HepG2 (cell line): ENCODE measurements around the gene ULK3. TPM values are rescaled to one million over a fixed set of nuclear protein-coding genes. Genes with fewer than 3 reads are reported as not detected.

Experiments used
- ATAC-seq: fragments of 200-7000 bp; cut with Tn5 transposase; 3 replicates; pipeline ENCODE4 v1.9.1; 2020; ENCODE audit warnings: mild to moderate bottlenecking, moderate library complexity
- BruUV-seq: library from RNA; stranded (reverse); fragments of 400-500 nt; replicated peaks from 2 replicates; lab custom pipeline; 2021; lab: Mats Ljungman, UMichigan
- CTCF ChIA-PET: fragments of 300-600 bp; formaldehyde crosslinking; extraction: SDS; loops from one replicate; lab custom pipeline; 2021; ENCODE audit warnings: low total read pairs, inconsistent platforms, low intra/inter-chr PET ratio; lab: Yijun Ruan, JAX
- POLR2A ChIA-PET: fragments of 350-600 bp; sonication (Branson Sonifier 250); formaldehyde crosslinking; loops from one replicate; lab custom pipeline; 2020; ENCODE audit warnings: antibody characterized with exemption, inconsistent platforms; lab: Yijun Ruan, JAX
- DNase-seq: peaks from one replicate; pipeline ENCODE4 v3.0.0-alpha.2; 2015; ENCODE audit warnings: low spot score
- FAIRE-seq: peaks from 3 replicates; lab custom pipeline; 2011; peaks lifted over from hg19 to GRCh38; lab: Jason Lieb, UNC
- H2AFZ ChIP-seq: one replicate; pipeline ENCODE4 v1.6.1; 2011; ENCODE audit warnings: low read length, inconsistent platforms
- H3K27ac ChIP-seq: fragments of 300-600 bp; 3 replicates; pipeline ENCODE4 v1.8.0; 2011; ENCODE audit warnings: mixed run types, mild to moderate bottlenecking, mixed read lengths, low read length, inconsistent platforms; ENCODE audit not compliant: insufficient read depth; ENCODE audit errors: extremely low read length
- H3K27me3 ChIP-seq, 2 experiments: fragments of 200-600 bp in 1 of 2; 2 replicates in 1 of 2; 3 replicates in 1 of 2; pipeline versions ENCODE4 v1.6.0 to v1.8.0; 2011; ENCODE audit warnings: low read length in 2 of 2, mild to moderate bottlenecking in 2 of 2, moderate library complexity in 2 of 2, inconsistent platforms in 1 of 2; ENCODE audit not compliant: insufficient read depth in 2 of 2, control insufficient read depth in 1 of 2
- H3K36me3 ChIP-seq, 2 experiments: fragments of 200-600 bp in 1 of 2; replicated peaks in 1 of 2; 2 replicates in 1 of 2; 3 replicates in 1 of 2; pipeline versions ENCODE4 v1.5.1 to v1.8.0; 2011; ENCODE audit warnings: low read length in 2 of 2, inconsistent platforms in 1 of 2; ENCODE audit not compliant: insufficient read depth in 2 of 2, control insufficient read depth in 1 of 2
- H3K4me1 ChIP-seq: 2 replicates; pipeline ENCODE4 v1.5.1; 2012; ENCODE audit warnings: low read length, inconsistent platforms; ENCODE audit not compliant: insufficient read depth
- H3K4me2 ChIP-seq: 2 replicates; pipeline ENCODE4 v1.6.0; 2011; ENCODE audit warnings: low read depth, low read length, inconsistent platforms
- H3K4me3 ChIP-seq, 3 experiments: fragments of 200-600 bp in 1 of 3; sonication (generic), shearing (Covaris generic) in 1 of 3; replicated peaks in 1 of 3; 2 replicates each; pipeline ENCODE4 v1.5.1; 2011 to 2016; ENCODE audit warnings: low read length in 3 of 3, inconsistent platforms in 2 of 3, low read depth in 2 of 3, mild to moderate bottlenecking in 2 of 3, control low read depth in 1 of 3, mixed read lengths in 1 of 3; ENCODE audit not compliant: insufficient read depth in 1 of 3
- H3K79me2 ChIP-seq: one replicate; pipeline ENCODE4 v1.6.1; 2011; ENCODE audit warnings: low read length, inconsistent platforms; ENCODE audit not compliant: insufficient read depth
- H3K9ac ChIP-seq: 2 replicates; pipeline ENCODE4 v1.6.0; 2011; ENCODE audit warnings: mild to moderate bottlenecking, low read depth, low read length, inconsistent platforms; ENCODE audit not compliant: insufficient read depth
- H3K9me3 ChIP-seq: 2 replicates; pipeline ENCODE4 v1.5.1; 2012; ENCODE audit warnings: mild to moderate bottlenecking, low read length
- H4K20me1 ChIP-seq: 2 replicates; pipeline ENCODE4 v1.6.0; 2011; ENCODE audit warnings: inconsistent platforms, mild to moderate bottlenecking, low read length, moderate library complexity; ENCODE audit not compliant: insufficient read depth
- SALL1 ChIP-seq: sonication (generic); formaldehyde crosslinking; IDR thresholded peaks from 2 replicates; pipeline ENCODE4 v1.8.0; 2022; ENCODE audit warnings: mild to moderate bottlenecking, missing genetic modification reagents
- ZNF274 ChIP-seq: sonication (generic); formaldehyde crosslinking; IDR thresholded peaks from 2 replicates; pipeline ENCODE4 v1.5.1; 2020; ENCODE audit warnings: mild to moderate bottlenecking, missing genetic modification reagents
- ZNF431 ChIP-seq: sonication (generic); formaldehyde crosslinking; IDR thresholded peaks from 2 replicates; pipeline ENCODE4 v1.9.0; 2022; ENCODE audit warnings: missing genetic modification reagents, low read depth, mild to moderate bottlenecking, borderline replicate concordance
- ZNF724P ChIP-seq: sonication (generic); formaldehyde crosslinking; IDR thresholded peaks from 2 replicates; pipeline ENCODE4 v1.8.0; 2022; ENCODE audit warnings: missing genetic modification reagents, borderline replicate concordance
- WGBS: methylation state at CpG from one replicate; pipeline ENCODE4 v1.1.6; 2017; ENCODE audit warnings: low lambda C conversion rate; 5-methylcytosine and 5-hydroxymethylcytosine counted together
- in situ Hi-C: cut with HindIII; loops from 2 replicates; pipeline ENCODE4 v1.10.0; 2017; ENCODE audit warnings: low pct_unique_long_range_greater_than_20kb; ENCODE audit not compliant: extremely low pct_ligation_motif_present
- intact Hi-C: fragments of 100-400 bp; cut with micrococcal nuclease; formaldehyde crosslinking; loops from one replicate; pipeline ENCODE4 v1.10.0; 2022; ENCODE audit not compliant: unreplicated experiment
- polyA plus RNA-seq, 8 experiments: library from polyadenylated mRNA; depleted of rRNA in 3 of 8; stranded (reverse) in 7 of 8; unstranded in 1 of 8; fragments of >200 nt; fragmentation: Illumina TruSeq in 4 of 8; extraction: Trizol in 4 of 8; gene quantifications; 2 replicates each; pipeline versions ENCODE4 v1.2.1 to v1.2.3, GENCODE V29; 2011 to 2016; ENCODE audit warnings: low read depth in 4 of 8, missing spikeins in 1 of 8, mixed read lengths in 1 of 8; ENCODE audit not compliant: insufficient read depth in 1 of 8
- total RNA-seq, 5 experiments: library from RNA; depleted of rRNA; stranded (reverse); fragments of >200 nt; fragmentation: Illumina TruSeq; extraction: Trizol; gene quantifications; 2 replicates each; pipeline ENCODE4 v1.2.3, GENCODE V29; 2016; ENCODE audit warnings: low read depth in 1 of 5
- TF ChIP-seq, protein P1 (sequence below): sonication (generic); formaldehyde crosslinking; IDR thresholded peaks from 2 replicates; pipeline ENCODE4 v1.5.0; 2020; ENCODE audit warnings: mild to moderate bottlenecking, missing genetic modification reagents, borderline replicate concordance

The ULK3 gene
- total and polyA plus RNA-seq, 2 of the 13 experiments (the other 11 are each of a cell fraction or from before 2014, with no cell fraction given): 15.2 to 23.7 TPM

DNA sequence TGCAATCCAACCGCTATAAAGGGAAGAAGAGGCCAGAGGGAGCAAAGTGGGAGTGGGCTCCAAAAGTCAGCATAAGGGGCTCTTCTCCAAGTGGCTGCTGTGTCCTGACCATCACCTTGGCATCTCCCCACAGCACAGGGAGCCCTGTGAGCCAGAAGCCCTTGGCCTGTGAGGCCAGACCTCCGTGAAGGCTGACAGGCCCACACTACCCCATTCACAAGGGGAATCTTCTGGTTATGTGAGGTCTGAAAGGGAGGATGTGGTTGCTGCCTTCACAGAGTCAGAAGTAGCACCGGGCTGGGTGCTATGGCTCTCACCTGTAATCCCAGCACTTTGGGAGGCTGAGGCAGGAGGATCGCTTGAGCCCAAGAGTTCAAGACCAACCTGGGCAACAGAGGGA lies 2.6 kb upstream of the ULK3 start:
- no peak for FAIRE-seq
- WGBS: 98% methylated on average over 4 of the region's 4 CpGs
- intact Hi-C loops: no loop called here
- TF ChIP-seq ZNF274 (CRISPR knock-in tag) (no peak), SALL1 (CRISPR knock-in tag) (no peak), ZNF724P (no peak), ZNF431 (no peak)
- TF ChIP-seq, protein P1, sequence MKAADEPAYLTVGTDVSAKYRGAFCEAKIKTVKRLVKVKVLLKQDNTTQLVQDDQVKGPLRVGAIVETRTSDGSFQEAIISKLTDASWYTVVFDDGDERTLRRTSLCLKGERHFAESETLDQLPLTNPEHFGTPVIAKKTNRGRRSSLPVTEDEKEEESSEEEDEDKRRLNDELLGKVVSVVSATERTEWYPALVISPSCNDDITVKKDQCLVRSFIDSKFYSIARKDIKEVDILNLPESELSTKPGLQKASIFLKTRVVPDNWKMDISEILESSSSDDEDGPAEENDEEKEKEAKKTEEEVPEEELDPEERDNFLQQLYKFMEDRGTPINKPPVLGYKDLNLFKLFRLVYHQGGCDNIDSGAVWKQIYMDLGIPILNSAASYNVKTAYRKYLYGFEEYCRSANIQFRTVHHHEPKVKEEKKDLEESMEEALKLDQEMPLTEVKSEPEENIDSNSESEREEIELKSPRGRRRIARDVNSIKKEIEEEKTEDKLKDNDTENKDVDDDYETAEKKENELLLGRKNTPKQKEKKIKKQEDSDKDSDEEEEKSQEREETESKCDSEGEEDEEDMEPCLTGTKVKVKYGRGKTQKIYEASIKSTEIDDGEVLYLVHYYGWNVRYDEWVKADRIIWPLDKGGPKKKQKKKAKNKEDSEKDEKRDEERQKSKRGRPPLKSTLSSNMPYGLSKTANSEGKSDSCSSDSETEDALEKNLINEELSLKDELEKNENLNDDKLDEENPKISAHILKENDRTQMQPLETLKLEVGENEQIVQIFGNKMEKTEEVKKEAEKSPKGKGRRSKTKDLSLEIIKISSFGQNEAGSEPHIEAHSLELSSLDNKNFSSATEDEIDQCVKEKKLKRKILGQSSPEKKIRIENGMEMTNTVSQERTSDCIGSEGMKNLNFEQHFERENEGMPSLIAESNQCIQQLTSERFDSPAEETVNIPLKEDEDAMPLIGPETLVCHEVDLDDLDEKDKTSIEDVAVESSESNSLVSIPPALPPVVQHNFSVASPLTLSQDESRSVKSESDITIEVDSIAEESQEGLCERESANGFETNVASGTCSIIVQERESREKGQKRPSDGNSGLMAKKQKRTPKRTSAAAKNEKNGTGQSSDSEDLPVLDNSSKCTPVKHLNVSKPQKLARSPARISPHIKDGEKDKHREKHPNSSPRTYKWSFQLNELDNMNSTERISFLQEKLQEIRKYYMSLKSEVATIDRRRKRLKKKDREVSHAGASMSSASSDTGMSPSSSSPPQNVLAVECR (CRISPR knock-in tag): 0 out of 2 replicates have a peak, but pooled peaks have one; percentile 16
- TF ChIP-seq, all 625 proteins: peak for 1
- Histone ChIP-seq H3K9ac (no peak overlapping the region), H2AFZ (no peak overlapping the region), H3K4me2 (no peak overlapping the region), H3K4me3 (no peak overlapping the region), H3K36me3 (peaks cover 15 to 43% of the 10 kb centered on the region in 2 experiments; a peak in 4 of 5 replicates), H4K20me1 (no peaks in the 10 kb centered on the region), H3K79me2 (no peaks in the 10 kb centered on the region), H3K9me3 (no peaks in the 10 kb centered on the region), H3K4me1 (peaks cover 25% of the 10 kb centered on the region), H3K27me3 (no peaks in the 10 kb centered on the region), H3K27ac (no peak overlapping the region)
- no peak for ATAC-seq
- no TSS peak for BruUV-seq
- ChIA-PET POLR2A (no interaction called here), CTCF (no interaction called here)
- in situ Hi-C loops: no loop called here
- no peak for DNase-seq
